Astrocyte of the cerebellum (primary cell): ENCODE data around the gene AMN.

Experiments used
- DNase-seq: peaks from one replicate; pipeline ENCODE4 v3.0.0-alpha.2; 2011; ENCODE audit warnings: low read depth
- H3K4me3 ChIP-seq: 2 replicates; pipeline ENCODE4 v1.5.1; 2011; ENCODE audit warnings: mild to moderate bottlenecking, low read depth, low read length, moderate library complexity
- CTCF ChIP-seq: IDR thresholded peaks from 2 replicates; pipeline ENCODE4 v1.5.1; 2012; ENCODE audit warnings: low read length, low read depth, moderate library complexity, mild to moderate bottlenecking; ENCODE audit errors: missing control alignments
- in situ Hi-C: cut with HindIII; loops from 2 replicates; pipeline ENCODE4 v1.10.0; 2017; ENCODE audit warnings: low sequenced_read_pairs

AMN gene

GRCh38 chr14:102911541-102911951, 10.9 kb upstream of the AMN start:
- DNase-seq, result no peak
- TF ChIP-seq CTCF, result no peak
- in situ Hi-C loops, result no loop called here
- H3K4me3 ChIP-seq, result no peak overlapping the region

- in situ Hi-C loops, result no loop called here
- no peak for TF ChIP-seq CTCF
- no peak for DNase-seq
- H3K4me3 ChIP-seq, result no peak overlapping the region
Observed at GRCh38 chr14:102911991-102912761, 10.3 kb upstream of the AMN start.

GRCh38 chr14:102913341-102914211, 8.9 kb upstream of the AMN start:
- no peak overlapping the region for H3K4me3 ChIP-seq
- no peak for DNase-seq
- in situ Hi-C loops, result no loop called here
- TF ChIP-seq CTCF, result no peak

- in situ Hi-C loops, result no loop called here
- no peak for TF ChIP-seq CTCF
- H3K4me3 ChIP-seq, result no peak overlapping the region
- no peak for DNase-seq
Observed at GRCh38 chr14:102914474-102915291, 7.8 kb upstream of the AMN start.

- no peak for DNase-seq
- no peak for TF ChIP-seq CTCF
- in situ Hi-C loops, result no loop called here
- no peak overlapping the region for H3K4me3 ChIP-seq
Observed at GRCh38 chr14:102915292-102916110, 7.0 kb upstream of the AMN start.
